ENCODE measurements around the gene GAB2.
"Not testable (repeated sequence)": the region's sequence is repeated elsewhere in the genome, so short reads cannot be mapped to it uniquely, and the experiment has no call there.

The GAB2 gene

DNA sequence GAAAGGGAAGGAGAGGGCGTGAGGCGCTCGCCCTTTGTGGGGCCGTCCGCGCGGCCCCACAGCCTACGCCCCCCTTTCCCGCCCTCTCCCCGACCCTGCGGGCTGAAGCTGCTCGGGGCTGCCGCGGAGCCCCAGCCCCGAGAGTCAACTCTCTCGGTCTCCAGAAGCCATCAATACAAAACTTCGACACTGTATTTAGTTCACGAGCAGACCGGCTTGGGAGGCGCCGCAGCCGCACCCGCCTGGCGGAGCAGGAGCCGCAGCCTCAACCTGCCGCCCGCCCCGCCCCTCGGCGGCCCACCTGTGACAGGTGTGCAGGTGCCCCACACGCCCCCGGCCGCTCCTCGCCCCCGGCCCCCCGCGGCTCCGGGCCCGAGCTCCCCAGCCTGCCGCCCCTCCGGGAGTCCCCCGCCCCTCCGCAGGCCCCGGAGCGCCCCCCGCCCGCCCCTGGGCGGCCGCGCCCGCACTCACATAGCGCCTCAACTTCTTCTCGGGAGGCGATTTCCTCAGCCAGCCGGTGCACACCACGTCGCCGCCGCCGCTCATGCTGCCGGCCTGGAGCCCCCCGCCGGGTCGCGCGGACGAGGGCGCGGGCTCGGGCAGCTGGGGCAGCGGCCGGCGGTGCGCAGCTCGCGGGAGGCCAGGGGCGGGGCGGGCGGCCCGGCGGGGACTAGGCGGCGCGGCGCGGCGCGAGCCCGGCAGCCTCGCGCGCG is at the start of gene GAB2:
GAB2 (minus strand) TSS at position 646 of the 713 bp plus-strand sequence; CDS start at position 546, 100 bp downstream.
- Histone ChIP-seq H3K36me3 (ENCODE audit: control insufficient read depth, insufficient read depth, low read length) (no peaks in the 10 kb centered on the region), H3K9me3 (ENCODE audit: control insufficient read depth, insufficient read depth, low read length) (no peaks in the 10 kb centered on the region), H3K27me3 (ENCODE audit: control insufficient read depth, insufficient read depth, low read length) (peaks cover 4% of the 10 kb centered on the region; the same call in 1 of the 2 replicates), H3K27ac (ENCODE audit: low read length) (no peak within 1 kb of the TSS), H3K4me1 (ENCODE audit: control insufficient read depth, insufficient read depth, low read length) (no peaks in the 10 kb centered on the region), H3K4me3 (ENCODE audit: low read length) (peak within 1 kb of the TSS; percentile 81)
- WGBS (ENCODE audit: insufficient coverage, insufficient read length): no CpG with 5 or more reads among the region's 93 CpGs
- DNase-seq (ENCODE audit: low read depth, low spot score): no peak

GRCh38 chr11:78467370-78467769 is 49.8 kb upstream of the GAB2 start:
- DNase-seq (ENCODE audit: low read depth, low spot score): no peak
- H3K36me3 ChIP-seq (ENCODE audit: control insufficient read depth, insufficient read depth, low read length): peaks cover 2% of the 10 kb centered on the region; the same call in 1 of the 2 replicates
- WGBS (ENCODE audit: insufficient coverage, insufficient read length): no CpG with 5 or more reads among the region's 2 CpGs

GRCh38 chr11:78465169-78465942 is 47.7 kb upstream of the GAB2 start:
- Histone ChIP-seq H3K27me3 (ENCODE audit: control insufficient read depth, insufficient read depth, low read length) (no peaks in the 10 kb centered on the region), H3K36me3 (ENCODE audit: control insufficient read depth, insufficient read depth, low read length) (peaks cover 2% of the 10 kb centered on the region; the same call in 1 of the 2 replicates), H3K27ac (ENCODE audit: low read length) (no peak overlapping the region), H3K4me1 (ENCODE audit: control insufficient read depth, insufficient read depth, low read length) (no peaks in the 10 kb centered on the region), H3K4me3 (ENCODE audit: low read length) (no peak overlapping the region), H3K9me3 (ENCODE audit: control insufficient read depth, insufficient read depth, low read length) (no peaks in the 10 kb centered on the region)
- no CpG with 5 or more reads among the region's 19 CpGs for WGBS (ENCODE audit: insufficient coverage, insufficient read length)
- DNase-seq (ENCODE audit: low read depth, low spot score): no peak

More at GRCh38 chr11:78467370-78467769, 49.8 kb upstream of the GAB2 start:
- Histone ChIP-seq H3K9me3 (ENCODE audit: control insufficient read depth, insufficient read depth, low read length) (no peaks in the 10 kb centered on the region), H3K27ac (ENCODE audit: low read length) (no peak overlapping the region), H3K4me3 (ENCODE audit: low read length) (no peak overlapping the region), H3K27me3 (ENCODE audit: control insufficient read depth, insufficient read depth, low read length) (no peaks in the 10 kb centered on the region), H3K4me1 (ENCODE audit: control insufficient read depth, insufficient read depth, low read length) (no peaks in the 10 kb centered on the region)

GRCh38 chr11:78464787-78465168 is 47.2 kb upstream of the GAB2 start:
- H3K9me3 ChIP-seq (ENCODE audit: control insufficient read depth, insufficient read depth, low read length); H3K4me1 ChIP-seq (ENCODE audit: control insufficient read depth, insufficient read depth, low read length); DNase-seq (ENCODE audit: low read depth, low spot score); H3K27ac ChIP-seq (ENCODE audit: low read length); H3K4me3 ChIP-seq (ENCODE audit: low read length); H3K36me3 ChIP-seq (ENCODE audit: control insufficient read depth, insufficient read depth, low read length); H3K27me3 ChIP-seq (ENCODE audit: control insufficient read depth, insufficient read depth, low read length): not testable (repeated sequence)
- no CpG with 5 or more reads among the region's 14 CpGs for WGBS (ENCODE audit: insufficient coverage, insufficient read length)

GRCh38 chr11:78460471-78460870 is 42.9 kb upstream of the GAB2 start:
- Histone ChIP-seq H3K36me3 (ENCODE audit: control insufficient read depth, insufficient read depth, low read length) (peaks cover 2% of the 10 kb centered on the region; the same call in 1 of the 2 replicates), H3K9me3 (ENCODE audit: control insufficient read depth, insufficient read depth, low read length) (no peaks in the 10 kb centered on the region), H3K4me1 (ENCODE audit: control insufficient read depth, insufficient read depth, low read length) (no peaks in the 10 kb centered on the region), H3K4me3 (ENCODE audit: low read length) (no peak overlapping the region), H3K27ac (ENCODE audit: low read length) (no peak overlapping the region), H3K27me3 (ENCODE audit: control insufficient read depth, insufficient read depth, low read length) (no peaks in the 10 kb centered on the region)
- no peak for DNase-seq (ENCODE audit: low read depth, low spot score)
- WGBS (ENCODE audit: insufficient coverage, insufficient read length): 100% methylated on average over 1 of the region's 1 CpG

DNA sequence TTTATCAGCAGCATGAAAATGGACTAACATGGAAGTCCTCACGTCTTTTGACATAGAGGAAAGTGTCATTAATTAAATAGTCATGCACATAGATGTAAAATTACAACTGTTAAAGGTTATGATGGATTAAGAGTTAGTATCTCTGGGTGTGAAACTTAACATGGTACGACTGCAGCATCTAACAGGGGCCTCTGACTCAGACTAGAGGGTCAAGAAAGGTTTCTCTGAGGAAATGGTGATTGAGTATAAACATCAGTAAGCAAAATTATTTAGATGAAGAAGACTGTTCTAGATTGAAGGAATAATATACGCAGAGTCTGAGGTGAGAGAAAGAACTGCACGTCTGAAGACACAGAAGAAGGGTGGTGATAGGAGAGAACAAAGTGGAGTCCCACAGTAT is 42.1 kb upstream of the GAB2 start:
- Histone ChIP-seq H3K36me3 (ENCODE audit: control insufficient read depth, insufficient read depth, low read length) (peaks cover 2% of the 10 kb centered on the region; the same call in 1 of the 2 replicates), H3K27ac (ENCODE audit: low read length) (no peak overlapping the region), H3K4me3 (ENCODE audit: low read length) (no peak overlapping the region), H3K4me1 (ENCODE audit: control insufficient read depth, insufficient read depth, low read length) (no peaks in the 10 kb centered on the region), H3K9me3 (ENCODE audit: control insufficient read depth, insufficient read depth, low read length) (no peaks in the 10 kb centered on the region), H3K27me3 (ENCODE audit: control insufficient read depth, insufficient read depth, low read length) (no peaks in the 10 kb centered on the region)
- no CpG with 5 or more reads among the region's 4 CpGs for WGBS (ENCODE audit: insufficient coverage, insufficient read length)
- no peak for DNase-seq (ENCODE audit: low read depth, low spot score)

DNA sequence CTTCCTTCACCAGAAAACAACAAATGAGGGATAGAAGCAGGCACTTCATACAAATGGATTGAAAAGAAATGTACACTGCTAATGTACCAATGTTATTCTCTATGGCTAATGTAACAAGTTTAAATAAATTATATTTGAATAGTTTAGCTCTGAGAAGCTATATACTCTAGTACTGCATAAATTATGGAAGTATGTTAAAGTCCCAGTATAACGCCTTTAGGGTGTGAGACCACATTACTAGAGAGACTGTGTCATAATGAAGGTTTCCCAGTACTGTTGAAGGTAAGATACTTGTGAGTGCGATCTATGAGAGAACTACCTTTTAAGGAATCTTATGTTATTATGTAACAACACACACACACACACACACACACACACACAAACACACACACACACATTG is 39.8 kb upstream of the GAB2 start:
- Histone ChIP-seq H3K4me3 (ENCODE audit: low read length) (no peak overlapping the region), H3K36me3 (ENCODE audit: control insufficient read depth, insufficient read depth, low read length) (no peaks in the 10 kb centered on the region; the same call in 1 of the 2 replicates), H3K27ac (ENCODE audit: low read length) (no peak overlapping the region), H3K4me1 (ENCODE audit: control insufficient read depth, insufficient read depth, low read length) (no peaks in the 10 kb centered on the region), H3K27me3 (ENCODE audit: control insufficient read depth, insufficient read depth, low read length) (no peaks in the 10 kb centered on the region), H3K9me3 (ENCODE audit: control insufficient read depth, insufficient read depth, low read length) (no peaks in the 10 kb centered on the region)
- WGBS (ENCODE audit: insufficient coverage, insufficient read length): no CpG with 5 or more reads among the region's 2 CpGs
- no peak for DNase-seq (ENCODE audit: low read depth, low spot score)

- Histone ChIP-seq H3K36me3 (ENCODE audit: control insufficient read depth, insufficient read depth, low read length) (no peaks in the 10 kb centered on the region), H3K27me3 (ENCODE audit: control insufficient read depth, insufficient read depth, low read length) (no peaks in the 10 kb centered on the region), H3K9me3 (ENCODE audit: control insufficient read depth, insufficient read depth, low read length) (no peaks in the 10 kb centered on the region), H3K4me1 (ENCODE audit: control insufficient read depth, insufficient read depth, low read length) (no peaks in the 10 kb centered on the region), H3K27ac (ENCODE audit: low read length) (no peak overlapping the region), H3K4me3 (ENCODE audit: low read length) (no peak overlapping the region)
- DNase-seq (ENCODE audit: low read depth, low spot score): no peak
- WGBS (ENCODE audit: insufficient coverage, insufficient read length): no CpG with 5 or more reads among the region's 2 CpGs
Observed at GRCh38 chr11:78453140-78453935, 35.7 kb upstream of the GAB2 start.

DNA sequence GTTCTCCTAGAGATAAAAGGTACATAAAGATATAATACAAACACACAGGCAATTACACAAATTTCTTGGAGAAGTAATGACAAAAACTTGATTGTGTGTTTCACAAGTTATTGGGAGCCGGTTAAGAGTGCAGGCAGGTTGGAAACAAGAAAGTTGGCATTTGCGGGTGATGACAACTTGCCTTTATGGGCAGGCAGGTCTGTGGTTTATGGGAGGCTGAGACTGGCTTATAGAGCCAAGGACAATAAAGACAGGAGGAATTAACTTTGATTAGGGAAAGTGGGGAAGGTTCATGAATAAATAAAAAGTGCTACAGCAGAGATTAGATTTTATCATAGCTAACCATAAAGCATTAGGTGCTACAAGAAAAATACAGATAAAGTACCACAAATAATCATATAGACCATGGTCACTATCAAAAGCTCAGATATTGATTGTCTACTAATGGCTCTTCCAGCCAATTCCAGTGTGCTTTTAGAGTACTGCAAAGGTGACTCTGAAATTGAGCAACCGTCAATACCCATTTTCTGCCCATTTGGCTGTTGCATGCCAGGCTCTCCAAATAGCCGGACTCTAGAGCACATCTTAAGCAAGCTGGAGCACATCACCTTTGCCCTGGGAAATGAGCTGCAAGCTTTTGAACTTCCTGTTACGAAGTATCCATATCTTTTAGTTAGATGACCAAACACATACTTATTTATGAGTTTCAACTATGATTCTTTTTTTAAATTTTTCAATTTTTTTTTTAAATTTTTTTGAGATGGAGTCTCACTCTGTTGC is 33.9 kb upstream of the GAB2 start:
- WGBS (ENCODE audit: insufficient coverage, insufficient read length): no CpG with 5 or more reads among the region's 5 CpGs
- no peak for DNase-seq (ENCODE audit: low read depth, low spot score)
- Histone ChIP-seq H3K27ac (ENCODE audit: low read length) (no peak overlapping the region), H3K4me1 (ENCODE audit: control insufficient read depth, insufficient read depth, low read length) (no peaks in the 10 kb centered on the region), H3K4me3 (ENCODE audit: low read length) (no peak overlapping the region), H3K9me3 (ENCODE audit: control insufficient read depth, insufficient read depth, low read length) (no peaks in the 10 kb centered on the region), H3K36me3 (ENCODE audit: control insufficient read depth, insufficient read depth, low read length) (no peaks in the 10 kb centered on the region), H3K27me3 (ENCODE audit: control insufficient read depth, insufficient read depth, low read length) (no peaks in the 10 kb centered on the region)

DNA sequence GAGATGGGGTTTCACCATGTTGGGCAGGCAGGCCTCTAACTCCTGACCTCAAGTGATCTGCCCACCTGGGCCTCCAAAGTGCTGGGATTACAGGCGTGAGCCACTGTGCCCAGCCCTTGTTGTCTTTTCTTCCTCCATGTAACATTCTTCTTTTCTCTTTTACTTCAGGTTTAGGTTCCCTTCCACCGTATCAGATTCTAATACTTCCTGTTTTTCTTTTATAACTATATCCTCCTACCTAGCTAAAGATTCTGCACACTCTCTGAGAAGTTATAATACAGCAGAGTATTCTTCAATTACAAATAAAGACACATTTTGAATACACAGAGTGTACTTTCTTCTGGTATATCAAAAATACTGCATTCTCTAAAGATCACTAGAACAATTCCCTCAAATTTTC is 33.2 kb upstream of the GAB2 start:
- H3K27me3 ChIP-seq (ENCODE audit: control insufficient read depth, insufficient read depth, low read length): no peaks in the 10 kb centered on the region
- DNase-seq (ENCODE audit: low read depth, low spot score): no peak
- H3K4me1 ChIP-seq (ENCODE audit: control insufficient read depth, insufficient read depth, low read length): no peaks in the 10 kb centered on the region
- H3K36me3 ChIP-seq (ENCODE audit: control insufficient read depth, insufficient read depth, low read length): no peaks in the 10 kb centered on the region
- H3K27ac ChIP-seq (ENCODE audit: low read length): no peak overlapping the region
- H3K4me3 ChIP-seq (ENCODE audit: low read length): no peak overlapping the region
- no CpG with 5 or more reads among the region's 2 CpGs for WGBS (ENCODE audit: insufficient coverage, insufficient read length)
- no peaks in the 10 kb centered on the region for H3K9me3 ChIP-seq (ENCODE audit: control insufficient read depth, insufficient read depth, low read length)

Data from iPS DF 6.9 (cell line).